Endothelial cell of umbilical vein (primary cell): ENCODE results near the gene CTDSPL. TPM values are rescaled to one million over a fixed set of nuclear protein-coding genes. Genes with fewer than 3 reads are reported as not detected.

Source experiments
- BruUV-seq: library from RNA; stranded (reverse); fragments of 400-500 nt; replicated peaks from 2 replicates; lab custom pipeline; 2021; lab: Mats Ljungman, UMichigan
- CTCF ChIA-PET: fragments of 300-600, 350-600 bp; sonication (Branson Sonifier 250); formaldehyde crosslinking; loops from one replicate; lab custom pipeline; 2021; ENCODE audit warnings: antibody characterized with exemption, inconsistent platforms; lab: Charles Lee
- POLR2A ChIA-PET: fragments of 300-600, 350-600 bp; sonication (Branson Sonifier 250); formaldehyde crosslinking; loops from one replicate; lab custom pipeline; 2021; ENCODE audit warnings: antibody characterized with exemption, inconsistent platforms; lab: Charles Lee
- DNase-seq: peaks from one replicate; pipeline ENCODE4 v3.0.0-alpha.2; 2011; ENCODE audit warnings: low read depth, low spot score
- FAIRE-seq: peaks from 2 replicates; lab custom pipeline; 2011; peaks lifted over from hg19 to GRCh38; lab: Jason Lieb, UNC
- H2AFZ ChIP-seq: 2 replicates; pipeline ENCODE4 v1.6.0; 2012; ENCODE audit warnings: low read depth, low read length, control low read depth, inconsistent platforms
- H3K27ac ChIP-seq: 2 replicates; pipeline ENCODE4 v1.5.1; 2011; ENCODE audit warnings: low read depth, mild to moderate bottlenecking, control low read depth, low read length, moderate library complexity; ENCODE audit not compliant: insufficient read depth
- H3K27me3 ChIP-seq, 2 experiments: 2 replicates each; pipeline versions ENCODE4 v1.6.0 to v1.6.1; 2011; ENCODE audit warnings: low read length in 2 of 2, mixed read lengths in 1 of 2; ENCODE audit not compliant: control insufficient read depth in 2 of 2, insufficient read depth in 2 of 2
- H3K36me3 ChIP-seq, 2 experiments: 2 replicates in 1 of 2; 3 replicates in 1 of 2; pipeline ENCODE4 v1.5.1; 2011; ENCODE audit warnings: low read length in 2 of 2, mild to moderate bottlenecking in 1 of 2, moderate library complexity in 1 of 2; ENCODE audit not compliant: control insufficient read depth in 2 of 2, insufficient read depth in 2 of 2; ENCODE audit errors: extremely low read depth in 1 of 2
- H3K4me1 ChIP-seq: 3 replicates; pipeline ENCODE4 v1.5.1; 2011; ENCODE audit warnings: mild to moderate bottlenecking, low read length; ENCODE audit not compliant: control insufficient read depth, insufficient read depth; ENCODE audit errors: extremely low read depth
- H3K4me2 ChIP-seq: 2 replicates; pipeline ENCODE4 v1.6.1; 2011; ENCODE audit warnings: low read length, control low read depth, mixed read lengths; ENCODE audit not compliant: insufficient read depth
- H3K4me3 ChIP-seq, 3 experiments: fragments of 200-600 bp in 1 of 3; sonication (generic), shearing (Covaris generic) in 1 of 3; replicated peaks in 1 of 3; 2 replicates each; pipeline ENCODE4 v1.5.1; 2011 to 2016; ENCODE audit warnings: control low read depth in 3 of 3, low read length in 3 of 3, mild to moderate bottlenecking in 2 of 3, inconsistent platforms in 1 of 3, low read depth in 1 of 3, moderate library complexity in 1 of 3; ENCODE audit not compliant: insufficient read depth in 1 of 3
- H3K79me2 ChIP-seq: 2 replicates; pipeline ENCODE4 v1.6.0; 2012; ENCODE audit warnings: low read length, inconsistent platforms; ENCODE audit not compliant: control insufficient read depth, insufficient read depth
- H3K9ac ChIP-seq: replicated peaks from 2 replicates; pipeline ENCODE3; 2011; ENCODE audit warnings: low read length, control low read depth; ENCODE audit not compliant: insufficient read depth; ENCODE audit errors: extremely low read depth
- H3K9me1 ChIP-seq: replicated peaks from 3 replicates; pipeline ENCODE4 v1.6.0; 2011; ENCODE audit warnings: mild to moderate bottlenecking, low read length; ENCODE audit not compliant: control insufficient read depth, insufficient read depth; ENCODE audit errors: extremely low read depth
- H3K9me3 ChIP-seq: replicated peaks from 2 replicates; pipeline ENCODE4 v1.5.1; 2012; ENCODE audit warnings: low read length, inconsistent platforms; ENCODE audit not compliant: control insufficient read depth, insufficient read depth
- H4K20me1 ChIP-seq: replicated peaks from 2 replicates; pipeline ENCODE3; 2011; ENCODE audit warnings: mild to moderate bottlenecking, low read length; ENCODE audit not compliant: control insufficient read depth, insufficient read depth; ENCODE audit errors: extremely low read depth
- CTCF ChIP-seq, 2 donors: IDR thresholded peaks; 1 replicate in 1 of 2; 2 replicates in 1 of 2; pipeline ENCODE4 v1.5.1; 2011; ENCODE audit warnings: low read length in 2 of 2, mild to moderate bottlenecking in 2 of 2, moderate library complexity in 2 of 2, control low read depth in 1 of 2, inconsistent platforms in 1 of 2, low read depth in 1 of 2; ENCODE audit not compliant: insufficient read depth in 1 of 2; ENCODE audit errors: extremely low read depth in 1 of 2
- EZH2 ChIP-seq: IDR thresholded peaks from 2 replicates; pipeline ENCODE4 v1.6.1; 2012; ENCODE audit warnings: borderline replicate concordance, low read depth, mild to moderate bottlenecking, moderate library complexity, low read length, inconsistent platforms; ENCODE audit not compliant: severe bottlenecking
- FOS ChIP-seq: IDR thresholded peaks from 2 replicates; pipeline ENCODE4 v1.6.1; 2011; ENCODE audit warnings: mild to moderate bottlenecking, low read length, moderate library complexity, borderline replicate concordance; ENCODE audit not compliant: insufficient read depth
- GATA2 ChIP-seq: IDR thresholded peaks from 2 replicates; pipeline ENCODE4 v1.7.0; 2011; ENCODE audit warnings: low read depth, mild to moderate bottlenecking, moderate library complexity, mixed read lengths, low read length; ENCODE audit not compliant: insufficient read length, insufficient read depth
- JUN ChIP-seq: IDR thresholded peaks from 2 replicates; pipeline ENCODE4 v1.6.1; 2011; ENCODE audit warnings: borderline replicate concordance, low read depth; ENCODE audit not compliant: insufficient read length, insufficient read depth
- MAX ChIP-seq: IDR thresholded peaks from 2 replicates; pipeline ENCODE4 v1.6.1; 2011; ENCODE audit not compliant: insufficient read depth, insufficient read length
- MYC ChIP-seq: IDR thresholded peaks from one replicate; pipeline ENCODE4 v1.6.1; 2011; ENCODE audit warnings: mild to moderate bottlenecking, low read depth, low read length
- POLR2A ChIP-seq: IDR thresholded peaks from 2 replicates; pipeline ENCODE4 v1.6.1; 2012; ENCODE audit warnings: low read depth, mild to moderate bottlenecking, control low read depth, low read length
- POLR2AphosphoS5 ChIP-seq: IDR thresholded peaks from 2 replicates; pipeline ENCODE4 v1.6.1; 2012; ENCODE audit warnings: low read depth, mild to moderate bottlenecking, control low read depth, low read length, moderate library complexity; ENCODE audit not compliant: insufficient read depth
- dilution Hi-C: fragments of 300-500 bp; cut with MboI; formaldehyde crosslinking; loops from one replicate; pipeline ENCODE4 v1.15.0; 2019; ENCODE audit warnings: low sequenced_read_pairs; ENCODE audit not compliant: extremely low pct_ligation_motif_present
- intact Hi-C: fragments of 100-400 bp; cut with micrococcal nuclease; formaldehyde crosslinking; loops from one replicate; pipeline ENCODE4 v1.10.0; 2022
- polyA plus RNA-seq, 4 experiments: library from polyadenylated mRNA; depleted of rRNA in 3 of 4; stranded (reverse) in 3 of 4; unstranded in 1 of 4; fragments of >200 nt; gene quantifications; 2 replicates each; pipeline versions ENCODE4 v1.2.1 to v1.2.3, GENCODE V29; 2011 to 2012; ENCODE audit warnings: missing spikeins in 1 of 4
- total RNA-seq: library from RNA; stranded (reverse); gene quantifications from 2 replicates; pipeline ENCODE4 v1.2.3, GENCODE V29; 2021

CTDSPL gene
- total and polyA plus RNA-seq, 2 donors (not counting 3 experiments of a cell fraction or from before 2014, with no cell fraction given), result 30.1 to 43.2 TPM

- DNase-seq (peak; percentile 61), FAIRE-seq (no peak)
- H3K4me2 ChIP-seq, result peak overlapping the region; percentile 52
- H3K4me3 ChIP-seq, result peak overlapping the region in 1 of 3 experiments; percentile 8
- H3K9ac ChIP-seq, result no peak overlapping the region
- dilution Hi-C loops, result no loop called here
- H3K79me2 ChIP-seq, result no peaks in the 10 kb centered on the region
- intact Hi-C loops, result no loop called here
- peak overlapping the region; percentile 17 for H2AFZ ChIP-seq
- POLR2A ChIA-PET, result no interaction called here
- no TSS peak for BruUV-seq
- TF ChIP-seq POLR2AphosphoS5 (no peak), JUN (no peak), MYC (no peak), MAX (no peak), FOS (no peak), EZH2 (no peak), CTCF (IDR thresholded peaks at IDR 0.05; ENCODE audit: extremely low read depth in 1 of 2, insufficient read depth in 1 of 2, low read depth in 1 of 2, low read length in 2 of 2) (no peak), POLR2A (no peak), GATA2 (no peak)
- H3K36me3 ChIP-seq, result no peaks in the 10 kb centered on the region
- H3K27ac ChIP-seq, result no peak overlapping the region
- no peaks in the 10 kb centered on the region for H3K9me1 ChIP-seq
- H3K27me3 ChIP-seq, result no peaks in the 10 kb centered on the region
- no peaks in the 10 kb centered on the region for H3K9me3 ChIP-seq
- no peaks in the 10 kb centered on the region for H4K20me1 ChIP-seq
- CTCF ChIA-PET, result interaction anchor here (0.7 to 2.8 kb wide), 12 partner anchors 10 to 98 kb away, joined by 3 to 17 read pairs (median 4); no protein-coding TSS in a partner anchor
- peaks cover 20% of the 10 kb centered on the region for H3K4me1 ChIP-seq
These were observed 100.1 kb downstream of the CTDSPL start for GRCh38 chr3:37961622-37962431.
